Right hindlimb (tissue), 1 donor: ENCODE data around the gene NCAM1.

Experiments
- DNase-seq: peaks from one replicate; pipeline ENCODE4 v3.0.0-alpha.2; 2018

NCAM1 gene

GRCh38 chr11:113261709-113262475 lies 300.7 kb downstream of the NCAM1 start:
- no peak for DNase-seq

- DNase-seq = no peak
Observed at GRCh38 chr11:113262594-113262993, 301.4 kb downstream of the NCAM1 start.

GRCh38 chr11:113263458-113264259 lies 302.4 kb downstream of the NCAM1 start:
- no peak for DNase-seq

GRCh38 chr11:113265362-113265761 lies 304.1 kb downstream of the NCAM1 start:
- no peak for DNase-seq

GRCh38 chr11:113267493-113267892 lies 306.3 kb downstream of the NCAM1 start:
- no peak for DNase-seq

GRCh38 chr11:113269096-113269495 lies 307.9 kb downstream of the NCAM1 start:
- DNase-seq = no peak

- no peak for DNase-seq
Observed at GRCh38 chr11:113269636-113270035, 308.4 kb downstream of the NCAM1 start.

GRCh38 chr11:113270080-113270479 lies 308.9 kb downstream of the NCAM1 start:
- DNase-seq = no peak

- no peak for DNase-seq
Observed at GRCh38 chr11:113271551-113272245, 310.5 kb downstream of the NCAM1 start.

- no peak for DNase-seq
Observed at GRCh38 chr11:113272281-113272680, 311.1 kb downstream of the NCAM1 start.

GRCh38 chr11:113272927-113273615 lies 311.9 kb downstream of the NCAM1 start:
- no peak for DNase-seq

GRCh38 chr11:113273720-113274119 lies 312.5 kb downstream of the NCAM1 start:
- DNase-seq = no peak

- DNase-seq = no peak
Observed at GRCh38 chr11:113274713-113275582, 313.7 kb downstream of the NCAM1 start.

- DNase-seq = no peak
Observed at GRCh38 chr11:113275602-113276001, 314.4 kb downstream of the NCAM1 start.

GRCh38 chr11:113276466-113276865 lies 315.2 kb downstream of the NCAM1 start:
- no peak for DNase-seq

- DNase-seq = no peak
Observed at GRCh38 chr11:113277907-113278306, 316.7 kb downstream of the NCAM1 start.

- DNase-seq = no peak
Observed at GRCh38 chr11:113278481-113278880, 317.3 kb downstream of the NCAM1 start.

- no peak for DNase-seq
Observed at GRCh38 chr11:113278925-113279324, 317.7 kb downstream of the NCAM1 start.

- no peak for DNase-seq
Observed at GRCh38 chr11:113279591-113279990, 318.4 kb downstream of the NCAM1 start.

- no peak for DNase-seq
Observed at GRCh38 chr11:113281052-113281725, 320.0 kb downstream of the NCAM1 start.

GRCh38 chr11:113282898-113283437 lies 321.7 kb downstream of the NCAM1 start:
- no peak for DNase-seq
